H9 (cell line): ENCODE results near the gene PA2G4. TPM values are rescaled to one million over a fixed set of nuclear protein-coding genes. Genes with fewer than 3 reads are reported as not detected.

Experiments
- DNase-seq: peaks from one replicate; pipeline ENCODE4 v3.0.0-alpha.2; 2017
- H2AFZ ChIP-seq: one replicate; pipeline ENCODE4 v1.6.1; 2013; ENCODE audit warnings: mild to moderate bottlenecking, low read length, control low read depth, moderate library complexity
- H2AK5ac ChIP-seq: 2 replicates; pipeline ENCODE4 v1.6.1; 2013; ENCODE audit warnings: low read length, control low read depth, mixed read lengths; ENCODE audit not compliant: insufficient read length
- H2BK120ac ChIP-seq: one replicate; pipeline ENCODE4 v1.6.1; 2013; ENCODE audit warnings: low read depth, mild to moderate bottlenecking, low read length, control low read depth, inconsistent platforms; ENCODE audit not compliant: poor library complexity, severe bottlenecking
- H2BK12ac ChIP-seq: 2 replicates; pipeline ENCODE4 v1.6.1; 2013; ENCODE audit warnings: low read length, control low read depth, mixed read lengths, low read depth; ENCODE audit not compliant: insufficient read length
- H2BK15ac ChIP-seq: 2 replicates; pipeline ENCODE4 v1.6.1; 2013; ENCODE audit warnings: low read depth, low read length, control low read depth
- H2BK20ac ChIP-seq: one replicate; pipeline ENCODE4 v1.6.1; 2013; ENCODE audit warnings: low read depth, mild to moderate bottlenecking, low read length, control low read depth, inconsistent platforms; ENCODE audit not compliant: poor library complexity, severe bottlenecking
- H2BK5ac ChIP-seq: 2 replicates; pipeline ENCODE4 v1.6.1; 2013; ENCODE audit warnings: low read length, control low read depth, mixed read lengths; ENCODE audit not compliant: insufficient read length
- H3K14ac ChIP-seq: 2 replicates; pipeline ENCODE4 v1.6.1; 2013; ENCODE audit warnings: low read length, control low read depth; ENCODE audit not compliant: insufficient read depth
- H3K18ac ChIP-seq: 2 replicates; pipeline ENCODE4 v1.6.1; 2013; ENCODE audit warnings: low read depth, mild to moderate bottlenecking, mixed read lengths, low read length, control low read depth; ENCODE audit not compliant: insufficient read length
- H3K23ac ChIP-seq: 2 replicates; pipeline ENCODE4 v1.6.1; 2013; ENCODE audit warnings: low read length, control low read depth, mixed read lengths, low read depth; ENCODE audit not compliant: insufficient read length
- H3K23me2 ChIP-seq: 2 replicates; pipeline ENCODE4 v1.6.1; 2013; ENCODE audit warnings: low read depth, mild to moderate bottlenecking, mixed read lengths, low read length, control low read depth; ENCODE audit not compliant: insufficient read length, poor library complexity, severe bottlenecking
- H3K27ac ChIP-seq: 2 replicates; pipeline ENCODE4 v1.5.1; 2013; ENCODE audit warnings: low read length, control low read depth, mixed read lengths, low read depth; ENCODE audit not compliant: insufficient read length
- H3K27me3 ChIP-seq: 2 replicates; pipeline ENCODE4 v1.6.1; 2013; ENCODE audit warnings: low read length, control low read depth, inconsistent platforms; ENCODE audit not compliant: insufficient read depth
- H3K4ac ChIP-seq: 2 replicates; pipeline ENCODE4 v1.6.1; 2013; ENCODE audit warnings: low read depth, mild to moderate bottlenecking, control low read depth, inconsistent platforms, low read length, moderate library complexity
- H3K4me1 ChIP-seq: 2 replicates; pipeline ENCODE4 v1.6.1; 2013; ENCODE audit warnings: low read length, control low read depth, inconsistent platforms; ENCODE audit not compliant: insufficient read depth
- H3K4me2 ChIP-seq: 2 replicates; pipeline ENCODE4 v1.6.1; 2013; ENCODE audit warnings: low read length, control low read depth, mixed read lengths; ENCODE audit not compliant: insufficient read length, insufficient read depth
- H3K56ac ChIP-seq: 2 replicates; pipeline ENCODE4 v1.6.1; 2013; ENCODE audit warnings: low read depth, mild to moderate bottlenecking, mixed read lengths, low read length, control low read depth; ENCODE audit not compliant: insufficient read length
- H3K79me1 ChIP-seq: 2 replicates; pipeline ENCODE4 v1.6.1; 2013; ENCODE audit warnings: low read depth, mild to moderate bottlenecking, moderate library complexity, low read length, control low read depth, inconsistent platforms; ENCODE audit not compliant: insufficient read depth, poor library complexity, severe bottlenecking
- H3K79me2 ChIP-seq: 2 replicates; pipeline ENCODE4 v1.6.1; 2013; ENCODE audit warnings: low read length, control low read depth, inconsistent platforms; ENCODE audit not compliant: insufficient read depth
- H3K9ac ChIP-seq: 2 replicates; pipeline ENCODE4 v1.6.1; 2013; ENCODE audit warnings: low read length, control low read depth, mixed read lengths; ENCODE audit not compliant: insufficient read length; ENCODE audit errors: extremely low read depth
- H3K9me3 ChIP-seq: one replicate; pipeline ENCODE4 v1.6.1; 2013; ENCODE audit warnings: low read depth, low read length, inconsistent platforms; ENCODE audit not compliant: control insufficient read depth
- H3T11ph ChIP-seq: one replicate; pipeline ENCODE4 v1.6.1; 2013; ENCODE audit warnings: mild to moderate bottlenecking, low read length, control low read depth, inconsistent platforms
- H4K20me1 ChIP-seq: one replicate; pipeline ENCODE4 v1.6.1; 2013; ENCODE audit not compliant: control insufficient read depth, insufficient read length, insufficient read depth
- H4K5ac ChIP-seq: 2 replicates; pipeline ENCODE4 v1.6.1; 2013; ENCODE audit warnings: low read depth, mild to moderate bottlenecking, mixed read lengths, low read length, control low read depth; ENCODE audit not compliant: insufficient read length
- H4K8ac ChIP-seq: replicated peaks from 2 replicates; pipeline ENCODE4 v1.6.1; 2013; ENCODE audit warnings: low read length, control low read depth, mixed read lengths, low read depth; ENCODE audit not compliant: insufficient read length
- H4K91ac ChIP-seq: 2 replicates; pipeline ENCODE4 v1.6.1; 2013; ENCODE audit warnings: low read depth, mild to moderate bottlenecking, moderate library complexity, mixed read lengths, low read length, control low read depth; ENCODE audit not compliant: insufficient read length
- H3K27ac Mint-ChIP-seq, 3 experiments: 2 replicates in 2 of 3; 3 replicates in 1 of 3; pipeline ENCODE4 v1.8.0; 2020 to 2021; ENCODE audit warnings: mixed read lengths in 3 of 3, mild to moderate bottlenecking in 1 of 3, moderate library complexity in 1 of 3
- H3K27me3 Mint-ChIP-seq: 2 replicates; pipeline ENCODE4 v1.8.0; 2021; ENCODE audit warnings: low read depth, mild to moderate bottlenecking, moderate library complexity, mixed read lengths
- H3K36me3 Mint-ChIP-seq, 3 experiments: 2 replicates in 2 of 3; 3 replicates in 1 of 3; pipeline ENCODE4 v1.8.0; 2020 to 2021; ENCODE audit warnings: low read depth in 3 of 3, mixed read lengths in 3 of 3; ENCODE audit not compliant: insufficient read depth in 1 of 3
- H3K4me1 Mint-ChIP-seq, 2 experiments: 2 replicates each; pipeline ENCODE4 v1.8.0; 2020; ENCODE audit warnings: mixed read lengths in 2 of 2
- H3K4me3 Mint-ChIP-seq, 2 experiments: 2 replicates in 1 of 2; 3 replicates in 1 of 2; pipeline ENCODE4 v1.8.0; 2020 to 2021; ENCODE audit warnings: mild to moderate bottlenecking in 2 of 2, mixed read lengths in 2 of 2, moderate library complexity in 1 of 2
- H3K9me3 Mint-ChIP-seq, 2 experiments: 2 replicates in 1 of 2; 3 replicates in 1 of 2; pipeline ENCODE4 v1.8.0; 2020; ENCODE audit warnings: mild to moderate bottlenecking in 2 of 2, mixed read lengths in 2 of 2, moderate library complexity in 1 of 2
- WGBS: extraction: QIAGEN DNeasy Blood & Tissue Kit; methylation state at CpG from one replicate; pipeline ENCODE4 v1.1.7; 2013; ENCODE audit warnings: missing lambda C conversion rate, low lambda C conversion rate, mixed read lengths; ENCODE audit not compliant: insufficient read length; ENCODE audit errors: extremely low coverage; 5-methylcytosine and 5-hydroxymethylcytosine counted together
- total RNA-seq: library from RNA; stranded (reverse); gene quantifications from 2 replicates; pipeline ENCODE4 v1.2.1, GENCODE V29; 2021
- TF ChIP-seq, protein P1 (sequence below): fragments of 200-600 bp; sonication (generic); conservative IDR thresholded peaks from 3 replicates; pipeline ENCODE4 v1.8.0; 2021; ENCODE audit warnings: antibody characterized with exemption, mild to moderate bottlenecking

PA2G4 gene
- total RNA-seq, 1 experiment from 2014 or later = 248 TPM

GRCh38 chr12:56153678-56154065 lies 49.3 kb downstream of the PA2G4 start:
- Histone ChIP-seq H2AK5ac (no peak overlapping the region), H2BK20ac (no peak overlapping the region), H2AFZ (no peak overlapping the region), H3K9me3 (no peaks in the 10 kb centered on the region), H3K9ac (no peak overlapping the region), H3K14ac (no peak overlapping the region), H2BK12ac (no peak overlapping the region), H3K56ac (no peak overlapping the region), H3K23ac (no peak overlapping the region), H3K27me3 (no peaks in the 10 kb centered on the region), H2BK5ac (no peak overlapping the region), H3K27ac (no peak overlapping the region), H2BK15ac (no peak overlapping the region), H3K4me2 (peak overlapping the region; percentile 83), H4K20me1 (no peaks in the 10 kb centered on the region), H3K79me1 (no peaks in the 10 kb centered on the region), H3T11ph (no peak overlapping the region), H4K5ac (no peak overlapping the region), H3K79me2 (peaks cover under 1% of the 10 kb centered on the region; the same call in 1 of the 2 replicates), H2BK120ac (no peak overlapping the region), H4K91ac (no peak overlapping the region), H3K4me1 (0 out of 2 replicates have a peak, but pooled peaks cover 2% of the 10 kb centered on the region), H3K4ac (no peak overlapping the region), H3K18ac (no peak overlapping the region), H3K23me2 (peaks cover 16% of the 10 kb centered on the region), H4K8ac (no peak overlapping the region)
- no peak for DNase-seq
- H3K9me3 Mint-ChIP-seq = peaks cover 0 to 1% of the 10 kb centered on the region in 2 experiments; a peak in 1 of 5 replicates
- TF ChIP-seq, protein P1, sequence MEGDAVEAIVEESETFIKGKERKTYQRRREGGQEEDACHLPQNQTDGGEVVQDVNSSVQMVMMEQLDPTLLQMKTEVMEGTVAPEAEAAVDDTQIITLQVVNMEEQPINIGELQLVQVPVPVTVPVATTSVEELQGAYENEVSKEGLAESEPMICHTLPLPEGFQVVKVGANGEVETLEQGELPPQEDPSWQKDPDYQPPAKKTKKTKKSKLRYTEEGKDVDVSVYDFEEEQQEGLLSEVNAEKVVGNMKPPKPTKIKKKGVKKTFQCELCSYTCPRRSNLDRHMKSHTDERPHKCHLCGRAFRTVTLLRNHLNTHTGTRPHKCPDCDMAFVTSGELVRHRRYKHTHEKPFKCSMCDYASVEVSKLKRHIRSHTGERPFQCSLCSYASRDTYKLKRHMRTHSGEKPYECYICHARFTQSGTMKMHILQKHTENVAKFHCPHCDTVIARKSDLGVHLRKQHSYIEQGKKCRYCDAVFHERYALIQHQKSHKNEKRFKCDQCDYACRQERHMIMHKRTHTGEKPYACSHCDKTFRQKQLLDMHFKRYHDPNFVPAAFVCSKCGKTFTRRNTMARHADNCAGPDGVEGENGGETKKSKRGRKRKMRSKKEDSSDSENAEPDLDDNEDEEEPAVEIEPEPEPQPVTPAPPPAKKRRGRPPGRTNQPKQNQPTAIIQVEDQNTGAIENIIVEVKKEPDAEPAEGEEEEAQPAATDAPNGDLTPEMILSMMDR = no peak
- H3K4me3 Mint-ChIP-seq = peak overlapping the region; percentile 90 to 95
- peak overlapping the region in 1 of 3 experiments; percentile 23; a peak in 1 of 7 replicates for H3K27ac Mint-ChIP-seq
- peaks cover 4% of the 10 kb centered on the region; the same call in 1 of the 2 replicates for H3K27me3 Mint-ChIP-seq
- peaks cover 18 to 27% (median 27%) of the 10 kb centered on the region in 3 experiments; a peak in 6 of 7 replicates for H3K36me3 Mint-ChIP-seq
- no CpG with 5 or more reads among the region's 5 CpGs for WGBS
- H3K4me1 Mint-ChIP-seq = peaks cover 26 to 35% of the 10 kb centered on the region in 2 experiments
